ENCODE results near the gene CLDN8. TPM values are rescaled to one million over a fixed set of nuclear protein-coding genes. Genes with fewer than 3 reads are reported as not detected.

Gene CLDN8
- total RNA-seq, 1 experiment from 2014 or later, result not detected

- H3K9ac ChIP-seq (ENCODE audit: low read length), result no peak overlapping the region
- H3K79me2 ChIP-seq (ENCODE audit: insufficient read depth, low read length), result no peaks in the 10 kb centered on the region
- H3K9me2 ChIP-seq (ENCODE audit: insufficient read depth), result no peaks in the 10 kb centered on the region
- no peak overlapping the region for H2AFZ ChIP-seq (ENCODE audit: low read depth, low read length, poor library complexity, severe bottlenecking)
- H3K27me3 ChIP-seq (ENCODE audit: insufficient read depth, low read length), result no peaks in the 10 kb centered on the region
- RAD21 ChIA-PET (ENCODE audit: low non-redundant PET in 1 of 2, low total read pairs in 2 of 2, uncharacterized antibody in 2 of 2, unreplicated experiment in 2 of 2), result no interaction called here
- no peaks in the 10 kb centered on the region for H3K36me3 ChIP-seq (ENCODE audit: control insufficient read depth in 1 of 2, insufficient read depth in 2 of 2, low read length in 2 of 2)
- CTCF ChIA-PET, result no interaction called here
- H3K4me1 ChIP-seq (ENCODE audit: control insufficient read depth in 1 of 2, insufficient read depth in 2 of 2, low read length in 2 of 2), result no peaks in the 10 kb centered on the region
- H3K9me3 ChIP-seq (ENCODE audit: control insufficient read depth in 1 of 2, insufficient read depth in 1 of 2, low read depth in 1 of 2, low read length in 2 of 2), result peaks cover 9 to 28% of the 10 kb centered on the region in 2 experiments; a peak in 3 of 4 replicates
- intact Hi-C loops (cut with micrococcal nuclease), result no loop called here
- no peak overlapping the region for H3K4me3 ChIP-seq (replicated peaks in 1 of 2; ENCODE audit: low read depth in 1 of 2, low read length in 2 of 2)
- H4K20me1 ChIP-seq (ENCODE audit: insufficient read depth), result no peaks in the 10 kb centered on the region
- BruUV-seq (replicated peaks), result no TSS peak
- TF ChIP-seq YY1 (IDR thresholded peaks at IDR 0.05; ENCODE audit: extremely low read depth, insufficient replicate concordance, low read depth, low read length) (no peak), FOSL1 (IDR thresholded peaks at IDR 0.05; ENCODE audit: low read depth) (no peak), POLR2AphosphoS5 (IDR thresholded peaks at IDR 0.05; ENCODE audit: low read depth, low read length) (no peak), EGR1 (IDR thresholded peaks at IDR 0.05; ENCODE audit: low read depth) (no peak), CBX3 (IDR thresholded peaks at IDR 0.05; ENCODE audit: low read depth) (no peak), ZFX (IDR thresholded peaks at IDR 0.05) (no peak), RAD21 (IDR thresholded peaks at IDR 0.05; ENCODE audit: low read depth) (no peak), CEBPB (IDR thresholded peaks at IDR 0.05; ENCODE audit: low read depth) (no peak), EZH2phosphoT487 (IDR thresholded peaks at IDR 0.05; ENCODE audit: borderline replicate concordance) (no peak)
- TF ChIP-seq, protein P1, sequence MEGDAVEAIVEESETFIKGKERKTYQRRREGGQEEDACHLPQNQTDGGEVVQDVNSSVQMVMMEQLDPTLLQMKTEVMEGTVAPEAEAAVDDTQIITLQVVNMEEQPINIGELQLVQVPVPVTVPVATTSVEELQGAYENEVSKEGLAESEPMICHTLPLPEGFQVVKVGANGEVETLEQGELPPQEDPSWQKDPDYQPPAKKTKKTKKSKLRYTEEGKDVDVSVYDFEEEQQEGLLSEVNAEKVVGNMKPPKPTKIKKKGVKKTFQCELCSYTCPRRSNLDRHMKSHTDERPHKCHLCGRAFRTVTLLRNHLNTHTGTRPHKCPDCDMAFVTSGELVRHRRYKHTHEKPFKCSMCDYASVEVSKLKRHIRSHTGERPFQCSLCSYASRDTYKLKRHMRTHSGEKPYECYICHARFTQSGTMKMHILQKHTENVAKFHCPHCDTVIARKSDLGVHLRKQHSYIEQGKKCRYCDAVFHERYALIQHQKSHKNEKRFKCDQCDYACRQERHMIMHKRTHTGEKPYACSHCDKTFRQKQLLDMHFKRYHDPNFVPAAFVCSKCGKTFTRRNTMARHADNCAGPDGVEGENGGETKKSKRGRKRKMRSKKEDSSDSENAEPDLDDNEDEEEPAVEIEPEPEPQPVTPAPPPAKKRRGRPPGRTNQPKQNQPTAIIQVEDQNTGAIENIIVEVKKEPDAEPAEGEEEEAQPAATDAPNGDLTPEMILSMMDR (IDR thresholded peaks at IDR 0.05 in 2 of 3, conservative IDR thresholded peaks at IDR 0.05 in 1 of 3; ENCODE audit: borderline replicate concordance in 1 of 3, insufficient read depth in 1 of 3, low read depth in 2 of 3, low read length in 2 of 3), result no peak
- no peak overlapping the region for H3K4me2 ChIP-seq (ENCODE audit: low read length)
- DNase-seq (ENCODE audit: low read depth, low spot score) (no peak), ATAC-seq (no peak)
- no peak overlapping the region for H3K27ac ChIP-seq (ENCODE audit: low read depth, low read length)
- POLR2A ChIA-PET, result no interaction called here
Observed at GRCh38 chr21:30209601-30210000, 6.3 kb downstream of the CLDN8 start.

DNA sequence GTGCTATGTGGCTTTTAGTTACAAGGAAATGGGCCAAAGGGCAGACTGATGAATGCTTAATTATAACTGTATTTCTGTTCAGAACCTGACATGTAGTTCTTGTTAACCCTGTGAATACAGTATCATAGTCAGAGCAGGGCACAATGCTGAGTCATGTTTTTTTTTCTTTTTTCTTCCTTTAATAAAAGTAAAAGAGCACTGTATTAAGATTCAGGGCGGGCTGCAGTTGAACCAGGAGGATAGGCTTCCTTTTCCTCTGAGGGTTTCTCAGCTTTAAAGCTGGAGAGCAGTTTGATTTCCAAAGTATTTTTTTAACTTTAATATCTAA is 8.7 kb downstream of the CLDN8 start:
- BruUV-seq (replicated peaks), result no TSS peak
- Histone ChIP-seq H3K4me3 (replicated peaks in 1 of 2; ENCODE audit: low read depth in 1 of 2, low read length in 2 of 2) (no peak overlapping the region), H2AFZ (ENCODE audit: low read depth, low read length, poor library complexity, severe bottlenecking) (no peak overlapping the region), H3K27me3 (ENCODE audit: insufficient read depth, low read length) (no peaks in the 10 kb centered on the region), H3K27ac (ENCODE audit: low read depth, low read length) (no peak overlapping the region), H3K36me3 (ENCODE audit: control insufficient read depth in 1 of 2, insufficient read depth in 2 of 2, low read length in 2 of 2) (no peaks in the 10 kb centered on the region), H3K9ac (ENCODE audit: low read length) (no peak overlapping the region), H3K79me2 (ENCODE audit: insufficient read depth, low read length) (no peaks in the 10 kb centered on the region), H3K4me2 (ENCODE audit: low read length) (no peak overlapping the region), H4K20me1 (ENCODE audit: insufficient read depth) (no peaks in the 10 kb centered on the region), H3K9me2 (ENCODE audit: insufficient read depth) (no peaks in the 10 kb centered on the region), H3K4me1 (ENCODE audit: control insufficient read depth in 1 of 2, insufficient read depth in 2 of 2, low read length in 2 of 2) (no peaks in the 10 kb centered on the region), H3K9me3 (ENCODE audit: control insufficient read depth in 1 of 2, insufficient read depth in 1 of 2, low read depth in 1 of 2, low read length in 2 of 2) (peaks cover 9 to 26% of the 10 kb centered on the region in 2 experiments; a peak in 2 of 4 replicates)
- POLR2A ChIA-PET, result no interaction called here
- RAD21 ChIA-PET (ENCODE audit: low non-redundant PET in 1 of 2, low total read pairs in 2 of 2, uncharacterized antibody in 2 of 2, unreplicated experiment in 2 of 2), result no interaction called here
- TF ChIP-seq POLR2AphosphoS5 (IDR thresholded peaks at IDR 0.05; ENCODE audit: low read depth, low read length), result no peak
- no peak for DNase-seq (ENCODE audit: low read depth, low spot score)
- CTCF ChIA-PET, result no interaction called here
- intact Hi-C loops (cut with micrococcal nuclease), result no loop called here
- no peak for ATAC-seq
